ENCODE results near the gene PDE6H. TPM values are rescaled to one million over a fixed set of nuclear protein-coding genes. Genes with fewer than 3 reads are reported as not detected.

The PDE6H gene
- polyA plus RNA-seq, 5 donors: not detected

DNA sequence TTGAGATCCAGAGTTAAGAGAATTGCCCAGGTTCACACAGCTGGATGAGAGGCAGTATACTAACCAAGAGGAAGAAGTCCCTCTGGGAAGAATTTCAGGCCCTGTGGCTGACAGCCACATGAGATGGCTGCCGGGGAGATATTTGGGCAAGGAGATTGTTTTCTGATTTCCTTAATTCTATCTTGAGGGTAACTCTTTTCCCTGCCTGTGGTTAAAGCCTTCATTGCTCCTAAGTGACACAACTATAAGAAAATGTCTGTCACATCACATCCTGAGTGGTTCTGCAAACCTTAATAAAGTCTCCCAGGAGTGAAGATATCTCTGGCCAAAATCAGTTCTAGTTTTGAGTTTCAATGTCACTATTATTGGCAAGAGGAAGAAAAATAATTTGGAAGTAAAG lies 21.0 kb upstream of the PDE6H start:
- DNase-seq: no peak

DNA sequence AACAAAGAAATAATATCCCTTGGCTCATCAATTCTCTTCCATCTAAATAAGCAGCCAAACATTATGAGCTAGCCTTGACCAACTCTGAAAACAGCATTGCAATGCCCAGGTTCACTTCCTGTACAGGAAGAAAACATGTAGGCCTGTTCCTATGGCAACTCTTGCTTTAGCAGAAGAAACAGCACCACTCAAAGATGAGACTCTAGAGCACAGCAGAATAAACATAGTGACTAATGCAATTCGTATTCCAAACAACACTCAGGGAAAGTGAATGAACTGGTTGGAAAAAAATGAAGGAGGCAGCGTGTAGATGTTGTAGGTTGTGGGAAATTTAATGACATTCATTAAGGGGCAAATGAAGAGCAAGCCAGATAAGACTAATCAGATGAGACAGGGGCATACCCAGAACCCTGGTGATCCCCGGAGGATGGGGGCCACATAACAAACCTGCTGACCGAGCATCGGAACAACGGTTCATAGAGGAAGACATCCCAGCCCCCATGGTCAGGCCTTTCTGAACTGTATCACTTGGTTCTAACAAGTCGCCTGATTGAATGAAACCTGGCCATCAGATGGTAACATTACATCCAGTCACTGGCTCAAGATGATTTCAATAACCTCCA lies 20.4 kb upstream of the PDE6H start:
- no peak for DNase-seq

DNA sequence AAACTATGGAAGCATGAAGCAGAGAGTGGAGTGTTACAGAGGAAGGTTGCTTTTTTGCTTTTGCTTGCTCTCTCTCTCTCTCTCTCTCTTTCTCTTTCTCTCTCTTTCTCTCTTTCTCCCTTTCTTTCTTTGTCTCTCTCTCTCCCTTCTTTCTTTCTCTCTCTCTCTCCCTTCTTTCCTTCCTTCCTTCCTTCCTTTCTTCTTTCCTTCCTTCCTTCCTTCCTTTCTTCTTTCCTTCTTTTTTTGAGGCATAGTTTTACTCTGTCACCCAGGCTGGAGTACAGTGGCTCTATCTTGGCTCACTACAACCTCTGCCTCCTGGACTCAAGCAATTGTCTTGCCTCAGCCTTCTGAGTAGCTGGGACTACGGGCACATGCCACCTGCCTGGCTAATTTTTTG lies 19.1 kb upstream of the PDE6H start:
- no peak for DNase-seq

DNA sequence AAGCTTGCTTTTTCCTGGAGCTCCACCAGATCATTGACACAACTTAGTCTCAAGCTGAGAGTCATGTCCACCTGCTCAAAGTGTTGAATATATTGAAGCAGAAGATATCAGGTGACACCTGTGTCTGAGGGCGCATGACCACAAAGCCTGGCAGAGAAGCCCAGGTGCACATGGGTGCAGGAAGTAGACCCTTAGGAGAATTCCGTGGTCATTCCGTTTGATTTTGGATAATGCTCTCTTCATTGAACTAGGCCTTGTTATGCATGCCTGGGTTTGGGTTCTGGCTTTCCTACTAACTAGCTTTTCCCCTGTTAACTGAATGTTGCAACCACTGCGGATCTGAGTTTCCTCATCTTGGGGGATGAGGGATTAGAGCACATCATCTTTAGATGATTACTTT lies 18.6 kb upstream of the PDE6H start:
- no peak for DNase-seq

DNA sequence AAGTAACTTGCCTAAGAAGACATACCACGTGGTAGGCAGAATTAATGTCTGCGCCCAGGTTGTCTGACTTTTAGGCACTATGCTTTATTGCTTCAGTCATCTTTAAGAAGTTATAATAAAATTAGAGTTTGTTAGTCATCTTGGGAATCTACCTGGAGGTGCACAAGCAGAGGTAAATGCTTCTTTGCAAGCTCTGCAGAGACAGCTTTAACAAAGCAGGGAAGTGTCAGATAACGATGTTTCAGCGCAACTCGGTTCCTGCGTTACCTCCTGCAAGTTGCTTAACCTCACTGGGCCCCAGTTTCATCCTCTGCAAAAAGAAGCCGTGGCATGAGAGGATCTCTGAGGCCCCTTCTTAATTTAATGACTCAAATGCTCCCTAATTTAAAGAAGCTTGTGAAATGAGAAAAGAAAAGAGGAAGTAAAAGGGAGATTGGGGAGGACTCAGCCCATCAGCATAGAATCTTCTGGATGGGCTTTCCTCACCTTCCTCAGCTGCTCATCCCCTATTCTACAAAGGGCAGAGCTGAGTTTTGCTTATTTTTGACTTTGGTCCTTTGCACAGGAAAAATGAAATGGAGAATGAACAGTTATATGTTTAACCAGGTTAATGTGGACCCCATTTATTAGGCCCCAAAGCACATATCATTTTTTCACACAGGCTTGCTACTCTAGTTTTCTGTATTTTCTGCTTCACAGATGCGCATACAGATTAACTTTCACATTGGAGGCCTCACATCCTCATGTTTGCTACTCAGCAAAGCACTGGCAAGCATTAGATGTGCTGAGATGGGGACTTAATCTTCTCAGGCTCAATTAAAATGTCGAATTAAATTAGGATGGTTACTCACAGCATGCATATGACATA lies 16.6 kb upstream of the PDE6H start:
- DNase-seq: no peak

DNA sequence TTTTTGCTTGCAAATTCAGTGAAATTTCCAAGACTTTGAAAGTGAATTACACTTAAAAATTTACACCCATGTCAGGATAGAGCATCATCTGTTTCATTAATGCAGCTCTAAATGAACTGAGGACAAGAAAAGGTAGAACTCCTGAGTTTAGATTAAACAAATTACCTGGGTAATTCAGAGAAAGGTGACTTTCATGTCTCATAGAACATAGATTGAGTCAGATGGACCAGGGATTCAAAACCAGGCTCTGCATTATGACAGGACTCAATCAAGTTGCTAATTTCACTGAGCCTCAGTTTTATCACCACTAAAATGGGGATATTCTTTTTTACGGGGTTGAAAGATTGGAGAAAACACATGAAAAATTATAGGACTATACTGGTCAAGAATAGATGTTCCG lies 15.9 kb upstream of the PDE6H start:
- no peak for DNase-seq

DNA sequence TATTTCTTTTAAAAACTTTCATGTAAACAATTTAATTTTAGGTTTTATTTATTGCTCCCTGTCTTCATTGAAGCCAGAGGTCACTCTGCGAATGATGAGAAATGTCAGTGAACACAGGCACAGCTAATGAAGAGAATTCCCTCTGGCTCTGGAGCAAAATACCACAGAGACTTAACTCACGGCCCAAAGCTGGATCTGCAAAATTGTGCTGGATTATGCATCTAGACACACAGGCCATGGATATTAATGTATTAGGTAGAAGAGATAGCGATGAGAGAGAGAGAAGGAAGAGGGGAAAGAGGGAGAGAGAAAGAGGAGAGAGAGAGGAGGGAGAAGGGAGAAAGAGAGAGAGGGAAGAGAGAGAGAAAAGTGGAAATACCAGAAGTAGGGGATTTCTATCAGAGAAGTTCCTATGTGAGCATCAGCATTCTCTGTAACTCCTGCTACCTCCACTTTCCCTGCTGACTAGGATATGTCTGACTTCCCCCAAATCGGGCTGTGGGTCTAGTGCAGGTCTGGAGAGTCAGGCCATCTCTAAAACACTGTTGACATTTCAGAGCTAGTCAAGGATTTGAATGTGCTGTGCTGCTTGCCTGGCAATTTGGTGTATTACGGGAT lies 15.2 kb upstream of the PDE6H start:
- no peak for DNase-seq

DNA sequence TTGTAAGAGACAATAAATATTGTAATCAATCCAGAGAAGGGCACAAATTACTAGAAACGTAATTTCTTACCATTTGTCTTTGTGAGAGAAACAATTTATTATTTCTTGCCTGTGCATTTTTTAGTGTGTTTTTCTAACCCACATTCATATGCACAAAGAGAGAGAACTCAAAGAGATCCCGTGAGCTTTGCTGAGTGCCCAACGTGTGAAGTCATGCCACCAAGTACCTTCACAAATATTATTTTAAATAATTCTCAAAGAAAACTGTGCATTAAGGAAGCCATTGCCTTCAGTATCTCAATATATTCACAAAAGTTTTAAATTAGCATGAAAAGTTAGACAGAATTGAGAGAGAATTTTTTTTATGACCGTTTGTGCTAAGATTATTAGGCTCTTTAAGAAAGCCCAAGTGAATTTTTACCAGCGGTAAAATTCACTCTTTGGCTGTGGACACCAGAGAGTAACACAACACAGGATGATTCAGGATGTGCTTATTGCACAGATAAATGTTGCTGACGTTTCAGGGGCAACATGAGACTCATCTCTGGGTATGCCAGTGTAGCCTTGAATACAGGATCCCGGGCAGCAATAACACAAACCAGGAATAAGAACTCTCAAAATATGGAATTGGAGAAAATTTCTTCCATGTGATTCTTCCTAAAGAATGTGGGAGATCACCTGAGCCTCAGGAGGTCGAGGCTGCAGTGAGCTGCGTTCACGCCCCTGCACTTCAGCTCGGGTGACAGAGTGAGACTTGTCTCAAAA lies 14.3 kb upstream of the PDE6H start:
- no peak for DNase-seq

DNA sequence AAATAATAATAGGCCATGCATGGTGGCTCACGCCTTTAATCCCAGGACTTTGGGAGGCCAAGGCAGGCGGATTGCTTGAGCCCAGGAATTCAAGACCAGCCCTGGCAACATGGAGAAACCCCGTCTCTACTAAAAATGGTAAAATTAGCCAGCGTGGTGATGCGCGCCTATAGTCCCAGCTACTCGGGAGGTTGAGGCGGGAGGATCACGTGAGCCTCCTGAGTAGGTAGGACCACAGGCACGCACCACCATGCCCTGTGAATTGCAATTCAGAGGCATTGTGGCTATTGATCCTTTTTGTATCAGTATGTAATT lies 13.8 kb upstream of the PDE6H start:
- no peak for DNase-seq

DNA sequence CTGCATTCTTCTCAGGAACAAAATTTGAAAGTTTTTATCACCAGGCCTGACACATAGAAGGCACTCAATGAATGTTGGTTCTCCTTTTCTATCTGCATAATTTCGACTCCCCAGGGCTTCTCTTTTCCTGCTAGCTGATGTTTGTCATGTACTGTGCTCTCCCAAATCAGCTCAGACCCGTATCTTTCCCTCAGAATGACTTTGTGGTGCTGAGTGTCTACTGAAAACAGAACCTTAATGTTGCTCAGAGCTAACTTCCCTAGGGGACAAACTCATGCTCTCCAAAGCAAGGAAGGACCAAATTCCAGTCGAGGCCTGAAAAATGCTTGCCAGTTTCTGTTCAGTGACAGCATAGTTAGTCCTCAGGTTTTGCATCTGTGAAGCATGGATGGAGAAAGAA lies 13.4 kb upstream of the PDE6H start:
- no peak for DNase-seq

DNA sequence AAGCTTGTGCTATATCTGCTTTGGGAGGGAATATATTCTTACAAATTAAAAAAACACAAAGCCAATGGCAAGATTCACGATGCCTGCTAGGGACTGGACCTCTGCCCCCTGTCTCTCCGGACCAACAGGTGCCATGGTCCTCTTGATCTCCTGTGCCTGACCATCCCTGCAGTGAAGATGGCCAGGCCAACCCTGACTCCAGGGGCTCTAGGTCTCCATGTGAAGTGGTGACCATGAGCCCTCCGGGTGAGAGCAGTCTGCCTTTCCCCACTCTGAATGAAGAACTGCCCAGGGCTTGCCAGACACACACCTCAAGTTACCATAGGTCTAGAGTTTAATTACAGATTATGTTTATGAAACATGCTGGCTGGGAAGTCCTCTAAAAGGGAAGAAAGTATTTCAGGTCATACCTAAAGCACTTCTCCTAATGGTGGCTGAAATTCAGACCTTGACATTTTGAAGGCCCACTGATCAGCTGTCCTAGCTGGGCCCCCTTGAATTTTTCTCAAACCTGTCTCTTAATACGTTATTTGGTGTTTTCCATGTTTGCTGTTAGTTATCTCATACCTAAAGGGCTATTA lies 12.8 kb upstream of the PDE6H start:
- no peak for DNase-seq

DNA sequence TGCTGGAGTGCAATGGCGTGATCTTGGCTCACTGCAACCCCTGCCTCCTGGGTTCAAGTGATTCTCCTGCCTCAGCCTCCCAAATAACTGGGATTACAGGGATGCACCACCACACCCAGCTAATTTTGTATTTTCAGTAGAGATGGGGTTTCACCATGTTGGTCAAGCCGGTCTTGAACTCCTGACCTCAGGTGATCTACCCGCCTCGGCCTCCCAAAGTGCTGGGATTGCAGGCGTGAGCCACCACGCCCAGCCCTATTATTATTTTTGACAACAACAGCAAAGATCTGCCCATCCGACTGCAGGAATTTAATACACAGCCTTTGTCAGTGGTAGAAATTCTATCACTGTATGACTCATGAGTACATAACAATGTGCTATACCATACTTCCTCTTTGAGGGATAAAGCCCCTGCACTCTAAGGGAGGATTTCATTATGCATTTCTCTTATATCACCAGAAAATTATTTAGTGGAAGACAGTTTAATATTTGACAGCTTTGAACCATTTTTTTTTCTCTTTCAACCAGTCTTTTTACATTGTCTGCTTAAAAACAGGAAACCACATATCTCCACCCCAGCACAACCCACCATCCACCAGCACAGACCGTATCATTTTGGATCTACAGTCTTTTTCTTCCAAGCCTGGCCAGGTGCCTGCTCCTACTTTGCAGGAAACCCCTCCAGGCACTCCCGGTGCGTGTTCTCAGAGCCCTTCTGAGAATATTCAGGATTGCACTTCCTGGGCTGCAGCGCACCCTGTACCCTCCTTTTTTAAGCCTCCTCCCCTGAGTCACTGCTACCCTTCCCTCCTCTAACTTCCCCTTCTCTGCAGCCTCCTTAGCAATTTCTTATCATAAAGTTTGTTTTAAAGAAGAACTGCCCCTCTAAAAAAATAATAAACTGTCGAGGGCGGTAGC lies 12.0 kb upstream of the PDE6H start:
- no peak for DNase-seq

DNA sequence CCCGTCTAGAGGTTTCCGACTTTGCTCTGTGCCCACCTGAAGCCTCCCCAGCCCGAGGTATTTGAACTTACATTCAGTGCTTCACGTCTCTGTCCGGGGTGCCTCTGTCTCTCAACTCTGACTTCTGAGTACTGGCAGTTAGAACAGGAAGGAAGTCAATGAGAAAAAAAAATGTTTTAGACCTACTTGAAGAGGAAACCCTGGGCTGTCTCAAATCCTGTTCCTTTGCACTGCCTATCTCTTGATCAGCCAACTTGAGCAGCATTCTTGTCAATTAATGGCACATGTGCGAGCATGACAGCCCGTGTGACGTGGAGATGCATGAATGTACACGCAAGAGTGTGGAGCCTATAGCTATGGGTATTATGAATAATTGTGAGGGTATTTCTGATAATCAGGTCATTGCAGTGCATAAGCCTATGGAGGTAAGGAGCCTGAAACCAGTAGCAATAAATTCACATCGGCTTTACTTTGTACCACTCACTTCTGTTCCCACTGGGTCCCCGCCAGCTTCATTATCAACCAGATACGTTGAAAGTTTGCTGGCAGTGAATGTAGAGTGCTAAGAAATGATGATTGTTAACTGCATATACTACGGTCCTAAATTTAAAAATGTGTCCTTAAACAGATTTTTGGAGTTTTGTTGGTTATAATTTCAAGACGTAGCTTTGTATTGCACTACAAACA lies 11.2 kb upstream of the PDE6H start, which contains the start of gene ARHGDIB:
Gene ARHGDIB, minus strand, starts transcription at position 136 of the 687 bp plus-strand sequence. CDS start 10,889 bp downstream, outside the sequence.
- DNase-seq: no peak

DNA sequence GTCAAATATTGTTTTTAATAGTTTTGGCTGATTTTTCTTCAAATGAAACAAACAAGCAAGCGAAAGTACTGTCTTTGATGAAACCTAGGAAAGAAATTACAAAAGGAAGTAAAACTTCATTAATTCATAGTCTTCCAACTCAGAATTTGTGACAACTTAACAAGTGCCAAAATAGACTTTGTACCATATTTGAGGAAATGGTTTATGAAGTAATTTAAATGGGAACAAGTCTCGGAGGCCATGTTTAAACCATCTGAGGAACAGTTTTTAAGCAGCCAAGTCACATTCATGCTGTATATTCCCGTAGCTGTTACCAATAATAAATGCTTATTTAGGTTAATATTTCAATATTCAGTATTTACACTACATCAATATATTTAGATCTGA lies 10.7 kb upstream of the PDE6H start:
- DNase-seq: no peak

DNA sequence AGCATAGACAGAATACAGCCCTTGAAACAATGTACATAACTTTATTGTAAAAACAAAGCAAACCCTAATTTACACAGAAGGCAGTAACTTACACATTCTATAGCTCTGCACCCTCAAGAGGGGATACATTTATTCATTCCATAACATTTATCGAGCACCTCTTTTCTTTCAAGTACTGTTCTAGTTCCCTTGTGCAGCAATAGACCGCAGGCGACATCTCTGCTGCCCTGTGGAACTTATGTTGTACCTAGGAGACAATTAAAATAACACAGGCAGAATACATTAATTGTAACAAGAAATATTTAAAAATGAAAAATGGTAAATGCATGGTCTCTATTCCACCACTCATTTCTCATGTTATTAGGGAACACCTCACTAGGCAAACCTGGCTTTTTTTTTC lies 10.0 kb upstream of the PDE6H start:
- DNase-seq: no peak

DNA sequence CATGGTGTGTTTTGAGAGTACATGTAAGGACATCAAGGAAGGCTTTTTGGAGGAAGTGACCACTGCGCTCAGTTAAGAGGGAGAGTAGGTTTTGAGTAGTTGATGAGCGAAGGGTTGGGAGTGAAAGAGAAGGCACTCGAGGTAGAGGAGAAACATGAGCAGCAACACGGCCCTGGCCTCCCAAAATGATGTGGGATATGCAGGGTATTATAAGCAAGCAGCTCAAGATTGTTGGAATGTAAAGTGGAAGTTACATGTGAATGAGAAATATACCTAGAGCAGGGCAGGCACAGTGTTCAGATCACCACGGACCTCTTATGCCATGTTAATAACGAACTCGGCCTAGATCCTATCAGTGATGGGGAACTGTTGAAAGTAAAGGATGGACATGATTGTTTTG lies 9.3 kb upstream of the PDE6H start:
- no peak for DNase-seq

DNA sequence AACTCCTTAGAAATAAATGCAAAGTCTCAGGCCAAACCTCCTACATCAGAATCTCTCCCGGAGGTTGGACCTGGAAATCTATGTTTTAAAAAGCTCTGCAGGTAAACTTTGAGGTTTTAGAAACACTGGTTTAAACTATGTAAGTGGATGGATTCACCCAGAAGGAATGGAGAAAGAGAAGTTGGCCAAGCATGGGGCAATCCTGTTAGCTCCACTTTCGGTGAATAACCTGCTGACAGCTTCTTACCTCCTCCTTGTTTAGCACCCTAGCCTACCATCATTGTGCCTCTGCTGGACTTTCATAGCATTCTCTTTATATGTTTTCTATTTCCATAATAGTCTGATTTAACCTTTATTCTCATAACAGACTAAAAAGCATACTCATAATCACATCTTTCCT lies 8.4 kb upstream of the PDE6H start:
- DNase-seq: no peak

DNA sequence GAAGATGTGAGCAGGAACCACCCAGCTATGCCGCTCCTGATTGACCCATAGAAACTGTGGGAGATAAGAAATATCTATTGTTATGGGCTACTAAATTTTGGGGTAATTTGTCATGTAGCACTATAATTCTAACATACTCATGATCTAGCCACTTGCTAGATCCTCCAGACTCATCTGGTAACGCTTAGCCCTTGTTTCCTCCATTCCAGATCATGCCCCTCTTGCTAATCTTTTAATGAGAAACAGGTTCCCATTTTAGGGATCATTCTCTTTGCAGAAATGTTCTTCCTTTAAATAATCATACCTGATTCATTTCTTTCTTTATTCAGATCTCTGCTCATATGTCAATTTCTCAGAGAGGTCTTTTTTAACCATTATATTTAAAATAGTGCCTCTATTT lies 7.6 kb upstream of the PDE6H start:
- no peak for DNase-seq

DNA sequence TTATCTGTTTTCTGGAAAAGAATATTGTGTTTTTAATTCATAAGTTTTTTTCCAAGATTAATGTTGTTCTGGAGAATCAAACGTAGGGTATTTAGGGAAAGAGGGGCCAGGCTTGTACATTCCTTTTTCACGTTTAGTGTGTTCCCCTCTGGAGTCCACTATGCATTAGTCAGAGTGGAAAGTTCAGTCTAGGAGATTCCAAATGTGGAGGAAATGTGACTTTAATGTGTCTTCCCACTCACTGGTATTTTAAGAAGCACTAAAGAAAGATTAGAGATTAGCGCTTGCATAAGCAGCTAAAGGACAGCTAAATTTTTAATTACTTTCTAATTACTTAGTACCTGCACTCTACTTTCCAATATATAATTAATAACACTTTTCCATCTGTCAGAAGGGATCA lies 4.4 kb upstream of the PDE6H start:
- DNase-seq: no peak

DNA sequence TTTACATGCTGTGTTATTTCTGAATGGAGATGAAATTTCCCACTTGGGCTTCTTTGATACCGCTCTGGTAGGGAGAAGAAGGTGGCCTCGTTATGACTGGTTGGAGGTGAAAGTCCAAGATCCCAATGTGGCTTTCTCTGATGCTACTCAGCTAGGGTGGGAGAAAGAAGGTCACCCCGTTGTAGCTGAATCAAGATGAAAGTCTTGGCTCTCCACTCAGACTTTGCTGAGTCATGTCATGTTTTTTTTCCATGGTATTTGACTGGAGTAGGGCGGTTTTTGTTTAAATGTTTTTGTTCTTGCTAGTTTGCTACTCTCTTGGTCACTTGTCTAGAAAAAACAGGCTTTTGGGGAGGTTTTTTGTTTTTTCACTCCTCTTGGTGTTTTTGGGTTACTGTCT lies 2.4 kb upstream of the PDE6H start:
- no peak for DNase-seq
